MV-4-11 (cell line): ENCODE data around the gene ARPC3.
A peak's percentile ranks its signal among the peaks of the same experiment; 100 is the strongest.
"Not testable (repeated sequence)": the region's sequence is repeated elsewhere in the genome, so short reads cannot be mapped to it uniquely, and the experiment has no call there.

Experiments used
- DNase-seq: peaks from one replicate; lab custom pipeline; 2025; lab: John Stamatoyannopoulos, UW

ARPC3 gene

GRCh38 chr12:110417113-110417512 is 33.0 kb downstream of the ARPC3 start:
- DNase-seq: peak; percentile 74

- DNase-seq: not testable (repeated sequence)
These were observed 40.1 kb downstream of the ARPC3 start for GRCh38 chr12:110410086-110410485.

GRCh38 chr12:110405126-110405662 is 44.9 kb downstream of the ARPC3 start:
- peak; percentile 21 for DNase-seq

- DNase-seq: peak; percentile 66
These were observed 46.0 kb downstream of the ARPC3 start for GRCh38 chr12:110403976-110404682.

- peak; percentile 81 for DNase-seq
These were observed 46.8 kb downstream of the ARPC3 start, which contains the start of gene ANAPC7 for GRCh38 chr12:110403146-110403975. ANAPC7 (minus strand) TSS chr12:110403708; CDS start chr12:110403627, 81 bp downstream.
